GM19467 (cell line): ENCODE data around the gene WT1.
"Not testable (repeated sequence)": the region's sequence is repeated elsewhere in the genome, so short reads cannot be mapped to it uniquely, and the experiment has no call there.

ENCODE experiments used
- ATAC-seq: cut with Tn5 transposase; IDR thresholded peaks from one replicate; pipeline ENCODE4 v1.9.1; 2021; ENCODE audit warnings: mild to moderate bottlenecking, moderate library complexity; ENCODE audit not compliant: unreplicated experiment

Gene WT1

DNA sequence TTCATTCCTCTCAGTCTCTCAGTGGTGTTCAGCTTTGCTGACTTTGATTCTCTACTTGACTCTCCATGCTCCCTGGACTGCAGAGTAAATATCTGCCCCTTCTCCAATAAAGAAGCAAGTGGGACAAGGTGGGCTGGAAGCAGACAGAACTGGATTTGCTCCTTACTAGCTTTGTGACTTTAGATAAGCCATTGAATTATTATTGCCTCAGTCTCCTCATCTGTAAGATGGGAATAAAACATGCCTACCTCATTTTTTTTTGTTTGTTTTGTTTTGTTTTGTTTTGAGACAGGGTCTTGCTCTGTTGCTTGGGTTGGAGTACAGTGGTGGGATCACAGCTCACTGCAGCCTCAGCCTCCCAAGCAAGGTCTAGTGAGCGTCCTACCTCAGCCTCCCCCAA, 44.6 kb downstream of the WT1 start:
- ATAC-seq, result no peak

DNA sequence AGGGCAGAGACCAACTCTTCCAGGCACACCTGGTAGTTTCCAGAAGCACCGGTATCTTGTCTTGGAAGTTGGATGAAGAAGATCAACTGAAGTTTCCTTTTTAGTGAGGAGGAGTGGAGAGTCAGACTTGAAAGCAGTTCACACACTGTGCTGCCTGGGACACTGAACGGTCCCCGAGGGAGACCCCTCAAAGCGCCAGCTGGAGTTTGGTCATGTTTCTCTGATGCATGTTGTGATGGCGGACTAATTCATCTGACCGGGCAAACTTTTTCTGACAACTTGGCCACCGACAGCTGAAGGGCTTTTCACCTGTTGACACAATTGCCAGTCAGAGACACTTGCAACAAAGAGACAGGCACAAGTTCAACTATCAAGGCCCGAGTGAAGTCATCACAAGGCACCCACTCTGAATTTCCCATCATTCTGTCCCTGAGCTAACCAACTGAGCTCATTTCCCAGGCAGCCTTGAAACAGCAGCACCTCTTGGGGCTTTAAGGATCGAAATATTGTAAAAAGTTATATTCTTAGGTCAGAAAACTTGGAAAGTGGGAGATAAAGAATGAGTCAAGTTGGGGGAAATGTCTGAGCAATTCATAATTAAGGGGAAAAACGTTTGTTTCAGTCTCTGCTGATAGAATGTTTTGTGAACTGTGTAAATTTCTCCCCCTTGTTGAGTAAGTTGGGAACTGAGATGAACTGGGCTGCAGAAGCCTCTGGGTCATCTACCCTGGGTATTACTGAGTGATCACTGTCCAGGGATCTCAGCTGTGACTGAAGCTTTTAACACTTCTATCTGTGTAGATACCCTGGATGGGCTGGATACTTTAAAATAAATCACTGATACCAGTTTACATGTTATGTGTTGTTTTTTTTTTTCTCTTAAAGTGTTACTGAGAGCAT, 46.2 kb downstream of the WT1 start:
- ATAC-seq, result no peak

DNA sequence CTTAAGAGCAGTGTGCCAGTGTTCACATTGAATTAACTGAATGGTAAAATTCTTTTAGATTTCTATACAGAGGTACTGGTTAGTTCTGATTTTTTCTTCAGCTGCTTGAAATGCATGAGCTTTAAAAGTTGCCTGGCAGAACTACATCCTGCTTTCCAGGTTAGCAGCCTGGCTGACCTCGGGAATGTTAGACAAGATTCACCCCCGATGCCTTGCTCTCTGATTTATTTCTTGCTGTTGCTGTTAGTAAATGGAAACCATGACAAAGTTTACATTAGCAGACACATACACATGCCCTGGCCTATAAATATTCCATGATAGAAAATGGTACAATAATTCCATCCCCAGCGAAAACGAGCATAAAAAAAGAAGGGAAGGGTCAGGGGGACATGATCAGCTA, 47.0 kb downstream of the WT1 start:
- ATAC-seq, result no peak

DNA sequence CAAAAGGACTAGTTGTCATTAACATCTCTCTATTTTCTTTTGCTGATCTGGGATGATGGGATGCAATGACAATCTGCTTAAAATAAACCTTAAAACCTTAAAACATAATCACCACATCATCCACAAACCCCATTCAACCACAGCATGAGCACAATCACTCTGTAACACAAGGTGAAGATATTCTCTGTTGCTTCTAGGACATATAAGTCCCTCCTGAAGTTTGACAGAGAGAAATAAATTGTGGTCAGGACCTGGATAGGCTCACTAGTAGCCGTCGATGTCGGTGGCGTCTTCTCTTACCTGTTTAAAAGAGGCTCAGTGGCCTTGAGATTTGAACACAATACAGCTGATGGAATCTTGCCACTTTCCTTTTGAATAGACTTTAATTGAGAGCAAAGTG, 47.9 kb downstream of the WT1 start:
- no peak for ATAC-seq

DNA sequence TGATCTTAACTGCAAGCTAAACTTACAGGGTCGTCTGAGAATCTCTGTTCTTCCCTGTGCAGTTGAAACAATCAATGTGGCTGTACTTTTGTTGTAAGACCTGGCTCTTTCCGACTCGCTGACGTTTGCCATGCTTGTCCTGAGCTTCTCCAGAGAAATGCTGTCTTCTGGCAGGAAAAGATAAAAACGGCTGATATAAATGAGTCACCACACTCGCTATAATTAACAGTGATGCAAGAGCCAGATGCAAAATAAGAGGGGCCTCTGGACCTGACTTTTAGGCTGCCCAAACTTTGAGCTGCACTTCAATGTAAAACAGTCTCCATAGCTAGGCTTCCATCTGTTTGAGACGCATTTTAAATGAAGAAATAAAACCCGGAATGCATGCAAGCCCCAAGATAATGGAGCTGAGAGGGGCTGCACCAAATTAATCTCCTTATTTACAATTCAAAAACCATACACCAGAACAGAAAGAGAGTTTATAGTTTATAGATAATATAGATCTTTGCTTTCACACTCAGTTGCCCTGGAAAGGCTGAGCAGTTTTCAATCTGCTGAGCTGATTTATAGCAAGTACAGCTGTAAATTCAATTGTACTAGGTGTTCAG, 48.5 kb downstream of the WT1 start:
- ATAC-seq, result no peak

DNA sequence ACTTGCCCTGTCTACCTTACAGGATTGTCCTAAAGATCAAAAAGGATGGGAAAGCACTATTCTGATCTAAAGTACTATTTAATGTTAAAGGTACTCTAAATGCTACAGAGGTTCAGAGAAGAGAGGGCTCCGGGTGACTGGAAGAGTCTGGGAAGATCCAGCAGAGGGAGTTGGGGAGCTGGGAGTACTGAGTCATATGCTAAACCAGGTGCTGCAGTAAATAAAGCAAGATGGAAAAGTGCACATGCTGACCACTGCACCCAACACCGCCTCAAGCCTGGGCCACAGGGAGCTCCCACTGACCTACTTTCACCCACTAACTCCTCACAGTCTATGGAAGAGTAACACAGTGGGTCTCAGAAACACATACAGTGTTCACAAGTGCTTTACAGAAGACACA, 49.3 kb downstream of the WT1 start:
- ATAC-seq, result no peak

DNA sequence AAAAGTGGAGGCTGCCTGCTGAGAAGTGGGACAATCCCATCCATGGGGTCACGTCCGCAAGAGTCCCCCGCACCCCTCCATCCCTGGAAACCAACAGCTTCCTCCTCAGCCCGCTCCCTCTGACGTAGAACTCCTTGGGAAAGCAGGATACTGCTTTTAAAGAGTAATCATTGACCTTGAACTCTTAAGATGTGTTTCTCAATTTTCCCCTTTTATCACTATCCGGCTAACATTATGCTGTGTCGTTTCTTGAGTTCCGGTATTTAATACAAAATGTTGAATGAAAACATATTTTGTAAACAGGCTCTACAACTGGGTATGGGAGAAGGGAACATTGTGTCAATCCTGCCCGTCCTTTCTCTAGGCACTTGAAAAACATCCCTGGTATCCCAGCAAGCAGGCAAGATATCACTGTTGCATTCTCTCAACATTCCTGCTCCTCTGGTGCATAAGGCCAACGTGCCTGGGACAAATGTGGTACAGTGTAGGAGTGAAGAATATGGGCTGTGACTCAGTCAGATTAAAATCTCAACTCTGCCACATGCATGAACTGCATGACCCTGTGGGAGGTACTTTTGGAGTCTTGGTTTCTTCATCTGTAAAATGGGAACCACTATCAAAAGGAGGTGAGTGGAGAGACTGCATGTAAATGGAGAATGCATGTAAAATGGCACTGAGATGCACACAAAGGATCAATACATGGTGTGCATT, 52.8 kb downstream of the WT1 start:
- no peak for ATAC-seq

DNA sequence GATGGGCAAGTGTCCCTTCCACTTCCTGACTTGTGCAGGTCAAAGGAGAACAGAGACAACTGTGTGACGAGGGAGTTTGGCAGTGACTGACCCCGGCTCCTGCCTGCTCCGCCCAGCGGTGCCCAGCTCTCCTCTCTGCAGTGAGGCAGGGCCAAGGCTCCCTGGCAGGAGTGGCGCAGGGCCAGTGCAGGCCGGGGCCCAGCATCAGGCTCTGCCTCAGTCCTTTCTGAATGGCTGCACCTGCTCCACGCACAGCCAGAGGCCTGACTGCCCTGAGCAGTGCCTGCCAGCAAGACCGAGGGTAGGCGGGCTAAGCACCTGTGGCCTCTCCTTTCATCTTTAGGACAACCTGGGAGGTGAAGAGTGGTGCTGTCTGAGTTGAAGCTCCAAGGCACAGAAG, 54.2 kb downstream of the WT1 start:
- no peak for ATAC-seq

DNA sequence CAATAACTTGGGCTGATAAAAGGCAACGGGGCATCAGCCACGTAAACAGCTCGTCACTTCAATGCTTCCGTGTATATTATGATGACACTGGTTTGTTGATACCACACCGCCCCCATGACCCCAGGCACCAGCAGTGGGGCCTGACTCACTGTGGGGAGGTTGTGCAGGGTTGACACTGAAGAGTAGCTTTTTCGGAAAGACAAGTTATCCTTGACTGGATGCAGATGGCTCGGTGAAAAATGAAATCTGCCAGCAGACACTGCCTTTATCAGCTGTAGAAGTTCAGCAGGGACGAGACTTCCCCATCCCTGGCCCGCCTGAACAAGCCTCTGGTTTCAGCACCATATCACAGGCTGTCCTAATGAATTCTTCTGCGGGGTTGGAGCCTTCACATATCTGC, 55.6 kb downstream of the WT1 start:
- no peak for ATAC-seq

DNA sequence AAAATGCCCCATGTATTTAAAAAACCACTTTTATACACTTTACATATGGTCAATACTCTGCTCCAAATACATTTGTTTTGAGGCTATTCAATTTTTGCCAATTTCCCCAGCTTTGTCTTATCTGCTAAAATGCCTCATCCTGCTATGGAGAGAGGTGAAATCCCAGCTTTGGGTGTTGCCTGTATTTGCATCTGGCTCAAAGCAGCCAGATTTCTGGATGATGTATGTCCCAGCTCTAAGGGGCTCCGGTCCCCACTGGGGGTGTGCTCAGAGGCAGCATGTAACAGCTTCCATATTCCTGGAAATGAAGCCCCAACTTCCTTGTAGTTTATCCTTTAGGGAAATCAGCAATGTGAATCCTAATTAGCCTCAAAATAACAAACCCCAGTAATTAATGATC, 59.5 kb downstream of the WT1 start:
- ATAC-seq, result no peak

DNA sequence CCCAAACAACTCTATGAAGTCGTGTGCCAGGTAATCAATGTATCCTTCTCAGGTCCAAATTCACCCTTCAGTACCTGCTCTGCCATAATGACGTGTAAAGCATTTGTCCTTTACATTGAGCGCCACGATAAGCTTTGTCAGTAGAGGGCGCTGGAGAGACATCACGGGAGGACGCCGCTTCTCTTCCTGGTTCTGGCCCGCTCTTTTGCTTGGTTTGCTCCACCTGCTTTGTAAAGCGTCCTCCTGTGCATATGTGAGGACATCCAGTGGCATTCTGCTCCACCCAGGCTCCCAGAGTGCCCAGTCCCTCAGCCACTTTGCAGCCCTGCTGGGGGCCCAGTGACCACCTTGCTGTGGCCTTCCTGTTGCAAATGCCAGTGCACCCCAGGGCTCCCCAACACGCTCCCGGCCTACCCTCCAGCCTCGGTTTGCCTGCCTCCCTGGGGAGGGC, 61.1 kb downstream of the WT1 start:
- peak; percentile 67 for ATAC-seq

DNA sequence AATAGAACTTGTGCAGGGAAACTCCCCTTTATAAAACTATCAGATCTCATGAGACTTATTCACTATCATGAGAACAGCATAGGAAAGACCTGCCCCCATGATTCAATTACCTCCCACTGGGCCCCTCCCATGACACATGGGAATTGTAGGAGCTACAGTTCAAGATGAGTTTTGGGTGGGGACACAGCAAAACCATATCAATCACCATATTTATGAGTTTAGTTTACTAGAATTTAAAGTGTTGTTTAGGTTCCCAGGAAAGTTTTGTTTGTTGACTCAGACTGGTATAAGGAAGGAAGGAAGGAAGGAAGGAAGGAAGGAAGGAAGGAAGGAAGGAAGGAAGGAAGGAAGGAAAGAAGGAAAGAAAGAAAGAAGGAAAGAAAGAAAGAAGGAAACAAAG, 65.4 kb downstream of the WT1 start:
- not testable (repeated sequence) for ATAC-seq

DNA sequence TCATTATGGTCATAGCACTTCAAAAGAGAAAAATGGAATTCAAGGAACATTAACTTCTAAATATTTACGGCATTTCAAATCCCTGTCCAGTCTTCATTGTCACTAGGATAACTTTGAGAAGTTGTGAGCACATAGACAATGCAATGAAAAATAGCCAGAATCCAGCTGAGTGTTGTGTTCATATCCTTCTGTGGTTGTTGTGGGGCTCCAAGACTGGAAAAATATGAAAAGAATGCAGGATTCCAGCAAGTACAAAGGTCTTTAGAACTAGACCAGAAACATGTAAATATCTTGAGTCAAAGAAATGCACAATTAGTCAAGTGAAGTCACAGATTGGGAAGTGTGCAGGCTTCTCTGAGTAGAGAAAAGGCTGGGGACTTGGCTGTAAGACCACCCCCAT, 68.7 kb downstream of the WT1 start:
- ATAC-seq, result no peak

DNA sequence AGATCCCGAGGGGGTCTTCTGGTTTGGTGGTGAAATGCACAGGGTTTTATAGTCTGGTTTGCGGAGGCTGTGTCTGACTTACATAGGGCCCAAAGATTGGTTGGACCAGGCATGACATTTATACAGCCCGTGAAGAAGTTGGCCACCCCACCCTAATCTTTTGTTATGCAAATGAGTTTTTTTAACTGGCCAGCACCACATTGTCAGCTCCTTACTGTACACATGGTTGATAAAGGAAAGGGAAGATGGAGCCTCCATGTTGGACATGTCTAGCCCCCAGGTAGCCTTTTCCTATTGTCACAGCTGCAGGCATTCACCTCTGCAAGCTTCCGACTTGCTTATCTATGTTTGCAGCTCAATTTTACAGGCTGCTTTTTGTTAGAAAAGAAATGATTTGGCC, 70.1 kb downstream of the WT1 start:
- ATAC-seq, result no peak

DNA sequence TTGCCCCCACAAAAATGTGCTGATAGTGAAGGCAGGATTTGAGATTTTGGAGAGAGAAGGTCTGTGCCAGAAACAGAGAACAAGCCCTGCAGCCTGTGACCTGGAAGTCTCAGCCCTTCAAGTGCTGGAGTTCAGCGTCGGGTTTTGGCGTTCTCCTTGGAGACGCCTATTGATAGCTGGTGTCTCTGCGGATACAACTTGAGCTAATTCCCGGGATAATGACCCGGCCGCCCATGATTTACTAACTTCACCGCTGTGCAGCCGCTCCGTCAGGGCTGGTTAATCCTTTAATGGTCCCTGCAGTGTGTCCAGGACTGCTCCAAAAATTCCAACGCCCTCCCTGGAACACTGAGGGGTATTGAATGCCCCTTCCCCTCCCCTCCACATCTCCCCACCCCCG, 76.6 kb downstream of the WT1 start:
- no peak for ATAC-seq

DNA sequence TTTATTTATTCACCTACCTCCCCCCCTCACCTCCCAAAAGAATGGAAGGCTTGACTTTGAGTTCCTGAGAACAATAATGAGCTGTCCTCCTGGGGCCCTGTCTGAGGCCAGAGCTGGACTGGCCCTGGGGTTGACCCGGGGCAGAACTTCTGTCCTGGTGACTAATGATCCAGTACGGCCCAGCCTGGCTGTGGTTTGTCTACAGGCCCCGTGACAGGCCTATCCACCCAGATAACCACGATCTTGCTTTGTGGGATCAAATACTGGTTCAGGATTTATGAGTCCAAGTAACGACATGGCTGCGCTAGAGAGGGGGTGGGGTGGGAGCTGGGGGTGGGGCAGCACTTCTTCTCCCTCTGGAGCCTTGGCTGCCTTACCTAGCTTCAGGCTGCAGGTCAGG, 81.5 kb downstream of the WT1 start:
- no peak for ATAC-seq

DNA sequence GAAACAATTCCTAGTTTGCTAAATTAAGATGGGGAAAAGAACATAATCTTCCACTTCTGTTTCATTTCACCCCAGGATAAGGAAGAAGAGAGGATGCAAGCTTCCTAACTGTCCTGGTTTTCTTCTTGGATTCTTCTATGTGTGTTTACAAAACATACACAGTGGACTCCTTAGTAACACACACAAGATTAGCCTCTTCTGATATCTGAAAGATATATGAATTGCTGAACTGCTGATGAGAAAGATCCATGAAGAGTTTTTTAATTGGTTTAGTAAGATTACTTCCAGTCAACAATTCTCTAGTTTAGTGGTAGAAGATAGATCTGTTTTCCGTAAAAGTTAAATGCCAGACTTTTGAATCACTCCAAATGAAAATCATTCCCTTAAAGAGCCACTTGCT, 86.8 kb downstream of the WT1 start:
- ATAC-seq, result no peak

DNA sequence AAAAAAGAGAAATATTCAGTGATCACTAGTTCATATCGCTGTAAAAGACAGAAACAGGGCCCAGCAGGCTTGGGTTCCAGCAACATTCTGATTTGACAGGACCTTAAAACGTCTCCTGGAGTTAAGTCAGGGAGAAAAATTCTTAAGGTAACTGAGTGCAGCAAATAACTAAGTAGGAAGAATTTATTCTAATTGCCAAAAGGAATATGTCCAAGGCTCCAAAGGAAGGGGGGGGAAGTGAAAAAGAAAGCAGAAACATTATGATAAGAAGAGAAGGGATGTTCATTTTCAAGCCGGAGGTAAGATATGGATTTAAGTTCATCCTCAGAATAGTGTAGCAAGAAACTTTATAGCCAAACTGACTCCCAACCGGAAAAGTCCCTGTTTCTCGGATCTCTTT, 90.4 kb downstream of the WT1 start:
- ATAC-seq, result no peak

DNA sequence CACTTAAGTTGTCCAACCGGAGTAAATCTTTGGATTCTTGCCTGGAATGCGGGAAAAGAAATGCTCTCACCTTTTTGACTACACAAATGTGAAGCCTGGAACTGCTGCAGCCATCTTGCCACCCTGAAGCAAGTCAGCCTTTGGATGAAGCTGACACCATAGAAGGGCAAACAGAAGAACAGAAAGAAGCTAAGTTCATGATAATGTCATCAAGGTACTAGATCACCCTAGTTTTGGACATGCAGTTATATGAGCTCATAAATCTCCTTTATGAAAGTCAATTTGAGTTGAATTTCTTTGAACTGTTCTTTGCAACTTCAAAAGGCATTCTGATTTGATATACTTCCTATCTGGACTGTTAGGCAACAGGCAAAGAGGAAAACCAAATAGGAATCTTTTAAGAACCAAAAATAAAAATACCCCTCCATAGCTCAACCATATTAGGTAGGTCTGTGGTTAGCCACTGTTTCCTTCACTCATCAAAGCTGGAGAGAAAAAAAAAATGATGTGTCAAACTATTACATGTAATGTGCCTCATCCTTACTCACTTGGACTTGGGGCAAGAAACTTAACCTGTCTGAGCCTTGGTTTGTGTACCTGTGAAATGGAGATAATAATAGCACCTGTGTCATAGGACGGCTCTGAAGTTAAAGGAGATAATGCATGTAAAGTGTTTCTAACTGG, 91.9 kb downstream of the WT1 start:
- ATAC-seq, result no peak

DNA sequence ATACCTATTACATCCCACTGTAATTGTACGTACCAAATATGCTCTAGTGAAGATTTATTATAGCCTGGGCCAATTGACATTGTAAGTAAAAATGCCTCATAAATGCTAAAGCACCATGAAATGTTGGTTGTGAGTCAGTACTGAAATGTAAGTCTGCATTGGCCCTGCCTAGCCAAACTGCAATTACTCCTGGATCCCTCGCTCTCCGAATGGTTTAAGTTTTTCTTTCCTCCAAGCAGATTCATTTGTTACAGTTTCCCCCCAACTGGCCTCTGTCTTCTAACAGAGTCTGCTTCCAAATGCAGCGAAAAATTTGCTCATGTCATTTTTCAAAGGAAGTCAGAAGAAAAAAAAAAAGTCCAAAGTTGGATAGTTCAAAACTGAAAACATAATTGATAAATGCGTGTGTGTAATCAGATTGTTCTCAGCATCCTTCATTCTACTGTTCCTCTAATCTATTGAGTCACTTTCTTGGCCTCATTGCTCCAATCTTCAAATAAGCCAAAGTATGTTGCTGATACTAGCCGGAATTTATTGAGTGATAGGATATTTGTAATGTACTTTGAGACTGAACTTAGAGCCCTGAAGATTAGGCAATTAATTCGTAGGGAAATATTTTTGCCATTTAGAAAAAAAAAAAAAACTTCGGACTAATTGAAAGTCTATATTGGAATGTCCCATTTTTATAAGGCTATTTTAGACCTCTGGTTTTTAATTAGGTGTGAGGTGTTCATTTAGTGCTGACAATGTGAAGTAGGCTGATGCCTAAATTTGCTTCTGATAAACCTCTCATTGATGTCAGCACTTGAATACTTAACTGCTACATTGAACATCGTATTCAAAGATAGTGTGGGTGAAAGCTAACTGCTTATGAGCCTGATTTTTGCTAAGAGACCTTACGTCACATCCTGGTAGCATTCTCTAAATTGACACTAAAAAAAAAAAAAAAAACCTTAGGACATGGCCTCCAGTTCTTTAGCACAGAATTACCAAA, 93.4 kb downstream of the WT1 start:
- no peak for ATAC-seq
